H9 (cell line): ENCODE data around the gene HAGH. TPM values are rescaled to one million over a fixed set of nuclear protein-coding genes. Genes with fewer than 3 reads are reported as not detected.

Source experiments
- DNase-seq: peaks from one replicate; pipeline ENCODE4 v3.0.0-alpha.2; 2017
- H2AFZ ChIP-seq: one replicate; pipeline ENCODE4 v1.6.1; 2013; ENCODE audit warnings: mild to moderate bottlenecking, low read length, control low read depth, moderate library complexity
- H2AK5ac ChIP-seq: 2 replicates; pipeline ENCODE4 v1.6.1; 2013; ENCODE audit warnings: low read length, control low read depth, mixed read lengths; ENCODE audit not compliant: insufficient read length
- H2BK120ac ChIP-seq: one replicate; pipeline ENCODE4 v1.6.1; 2013; ENCODE audit warnings: low read depth, mild to moderate bottlenecking, low read length, control low read depth, inconsistent platforms; ENCODE audit not compliant: poor library complexity, severe bottlenecking
- H2BK12ac ChIP-seq: 2 replicates; pipeline ENCODE4 v1.6.1; 2013; ENCODE audit warnings: low read length, control low read depth, mixed read lengths, low read depth; ENCODE audit not compliant: insufficient read length
- H2BK15ac ChIP-seq: 2 replicates; pipeline ENCODE4 v1.6.1; 2013; ENCODE audit warnings: low read depth, low read length, control low read depth
- H2BK20ac ChIP-seq: one replicate; pipeline ENCODE4 v1.6.1; 2013; ENCODE audit warnings: low read depth, mild to moderate bottlenecking, low read length, control low read depth, inconsistent platforms; ENCODE audit not compliant: poor library complexity, severe bottlenecking
- H2BK5ac ChIP-seq: 2 replicates; pipeline ENCODE4 v1.6.1; 2013; ENCODE audit warnings: low read length, control low read depth, mixed read lengths; ENCODE audit not compliant: insufficient read length
- H3K14ac ChIP-seq: 2 replicates; pipeline ENCODE4 v1.6.1; 2013; ENCODE audit warnings: low read length, control low read depth; ENCODE audit not compliant: insufficient read depth
- H3K18ac ChIP-seq: 2 replicates; pipeline ENCODE4 v1.6.1; 2013; ENCODE audit warnings: low read depth, mild to moderate bottlenecking, mixed read lengths, low read length, control low read depth; ENCODE audit not compliant: insufficient read length
- H3K23ac ChIP-seq: 2 replicates; pipeline ENCODE4 v1.6.1; 2013; ENCODE audit warnings: low read length, control low read depth, mixed read lengths, low read depth; ENCODE audit not compliant: insufficient read length
- H3K23me2 ChIP-seq: 2 replicates; pipeline ENCODE4 v1.6.1; 2013; ENCODE audit warnings: low read depth, mild to moderate bottlenecking, mixed read lengths, low read length, control low read depth; ENCODE audit not compliant: insufficient read length, poor library complexity, severe bottlenecking
- H3K27ac ChIP-seq: 2 replicates; pipeline ENCODE4 v1.5.1; 2013; ENCODE audit warnings: low read length, control low read depth, mixed read lengths, low read depth; ENCODE audit not compliant: insufficient read length
- H3K27me3 ChIP-seq: 2 replicates; pipeline ENCODE4 v1.6.1; 2013; ENCODE audit warnings: low read length, control low read depth, inconsistent platforms; ENCODE audit not compliant: insufficient read depth
- H3K4ac ChIP-seq: 2 replicates; pipeline ENCODE4 v1.6.1; 2013; ENCODE audit warnings: low read depth, mild to moderate bottlenecking, control low read depth, inconsistent platforms, low read length, moderate library complexity
- H3K4me1 ChIP-seq: 2 replicates; pipeline ENCODE4 v1.6.1; 2013; ENCODE audit warnings: low read length, control low read depth, inconsistent platforms; ENCODE audit not compliant: insufficient read depth
- H3K4me2 ChIP-seq: 2 replicates; pipeline ENCODE4 v1.6.1; 2013; ENCODE audit warnings: low read length, control low read depth, mixed read lengths; ENCODE audit not compliant: insufficient read length, insufficient read depth
- H3K56ac ChIP-seq: 2 replicates; pipeline ENCODE4 v1.6.1; 2013; ENCODE audit warnings: low read depth, mild to moderate bottlenecking, mixed read lengths, low read length, control low read depth; ENCODE audit not compliant: insufficient read length
- H3K79me1 ChIP-seq: 2 replicates; pipeline ENCODE4 v1.6.1; 2013; ENCODE audit warnings: low read depth, mild to moderate bottlenecking, moderate library complexity, low read length, control low read depth, inconsistent platforms; ENCODE audit not compliant: insufficient read depth, poor library complexity, severe bottlenecking
- H3K79me2 ChIP-seq: 2 replicates; pipeline ENCODE4 v1.6.1; 2013; ENCODE audit warnings: low read length, control low read depth, inconsistent platforms; ENCODE audit not compliant: insufficient read depth
- H3K9ac ChIP-seq: 2 replicates; pipeline ENCODE4 v1.6.1; 2013; ENCODE audit warnings: low read length, control low read depth, mixed read lengths; ENCODE audit not compliant: insufficient read length; ENCODE audit errors: extremely low read depth
- H3K9me3 ChIP-seq: one replicate; pipeline ENCODE4 v1.6.1; 2013; ENCODE audit warnings: low read depth, low read length, inconsistent platforms; ENCODE audit not compliant: control insufficient read depth
- H3T11ph ChIP-seq: one replicate; pipeline ENCODE4 v1.6.1; 2013; ENCODE audit warnings: mild to moderate bottlenecking, low read length, control low read depth, inconsistent platforms
- H4K20me1 ChIP-seq: one replicate; pipeline ENCODE4 v1.6.1; 2013; ENCODE audit not compliant: control insufficient read depth, insufficient read length, insufficient read depth
- H4K5ac ChIP-seq: 2 replicates; pipeline ENCODE4 v1.6.1; 2013; ENCODE audit warnings: low read depth, mild to moderate bottlenecking, mixed read lengths, low read length, control low read depth; ENCODE audit not compliant: insufficient read length
- H4K8ac ChIP-seq: replicated peaks from 2 replicates; pipeline ENCODE4 v1.6.1; 2013; ENCODE audit warnings: low read length, control low read depth, mixed read lengths, low read depth; ENCODE audit not compliant: insufficient read length
- H4K91ac ChIP-seq: 2 replicates; pipeline ENCODE4 v1.6.1; 2013; ENCODE audit warnings: low read depth, mild to moderate bottlenecking, moderate library complexity, mixed read lengths, low read length, control low read depth; ENCODE audit not compliant: insufficient read length
- H3K27ac Mint-ChIP-seq, 3 experiments: 2 replicates in 2 of 3; 3 replicates in 1 of 3; pipeline ENCODE4 v1.8.0; 2020 to 2021; ENCODE audit warnings: mixed read lengths in 3 of 3, mild to moderate bottlenecking in 1 of 3, moderate library complexity in 1 of 3
- H3K27me3 Mint-ChIP-seq: 2 replicates; pipeline ENCODE4 v1.8.0; 2021; ENCODE audit warnings: low read depth, mild to moderate bottlenecking, moderate library complexity, mixed read lengths
- H3K36me3 Mint-ChIP-seq, 3 experiments: 2 replicates in 2 of 3; 3 replicates in 1 of 3; pipeline ENCODE4 v1.8.0; 2020 to 2021; ENCODE audit warnings: low read depth in 3 of 3, mixed read lengths in 3 of 3; ENCODE audit not compliant: insufficient read depth in 1 of 3
- H3K4me1 Mint-ChIP-seq, 2 experiments: 2 replicates each; pipeline ENCODE4 v1.8.0; 2020; ENCODE audit warnings: mixed read lengths in 2 of 2
- H3K4me3 Mint-ChIP-seq, 2 experiments: 2 replicates in 1 of 2; 3 replicates in 1 of 2; pipeline ENCODE4 v1.8.0; 2020 to 2021; ENCODE audit warnings: mild to moderate bottlenecking in 2 of 2, mixed read lengths in 2 of 2, moderate library complexity in 1 of 2
- H3K9me3 Mint-ChIP-seq, 2 experiments: 2 replicates in 1 of 2; 3 replicates in 1 of 2; pipeline ENCODE4 v1.8.0; 2020; ENCODE audit warnings: mild to moderate bottlenecking in 2 of 2, mixed read lengths in 2 of 2, moderate library complexity in 1 of 2
- CTCF ChIP-seq: fragments of 200-600 bp; sonication (generic); conservative IDR thresholded peaks from 3 replicates; pipeline ENCODE4 v1.8.0; 2021; ENCODE audit warnings: antibody characterized with exemption, mild to moderate bottlenecking
- WGBS: extraction: QIAGEN DNeasy Blood & Tissue Kit; methylation state at CpG from one replicate; pipeline ENCODE4 v1.1.7; 2013; ENCODE audit warnings: missing lambda C conversion rate, low lambda C conversion rate, mixed read lengths; ENCODE audit not compliant: insufficient read length; ENCODE audit errors: extremely low coverage; 5-methylcytosine and 5-hydroxymethylcytosine counted together
- total RNA-seq: library from RNA; stranded (reverse); gene quantifications from 2 replicates; pipeline ENCODE4 v1.2.1, GENCODE V29; 2021

Gene HAGH
- total RNA-seq, 1 experiment from 2014 or later = 30.0 TPM

GRCh38 chr16:1758923-1759322 lies 67.7 kb downstream of the HAGH start:
- H3K23ac ChIP-seq = no peak overlapping the region
- H4K5ac ChIP-seq = no peak overlapping the region
- no peaks in the 10 kb centered on the region for H3K79me1 ChIP-seq
- Mint-ChIP-seq H3K27me3 (no peaks in the 10 kb centered on the region), H3K4me1 (no peaks in the 10 kb centered on the region), H3K36me3 (peaks cover 5 to 18% (median 14%) of the 10 kb centered on the region in 3 experiments; a peak in 6 of 7 replicates), H3K4me3 (no peak overlapping the region), H3K9me3 (no peaks in the 10 kb centered on the region), H3K27ac (peak overlapping the region in 2 of 3 experiments; percentile 28 to 82; a peak in 1 of 7 replicates)
- no peak overlapping the region for H3K9ac ChIP-seq
- H2BK120ac ChIP-seq = no peak overlapping the region
- no peak overlapping the region for H3K14ac ChIP-seq
- no peaks in the 10 kb centered on the region for H3K27me3 ChIP-seq
- H3K27ac ChIP-seq = no peak overlapping the region
- no peak overlapping the region for H2AK5ac ChIP-seq
- no peak overlapping the region for H2AFZ ChIP-seq
- no peak overlapping the region for H3T11ph ChIP-seq
- no peak overlapping the region for H2BK5ac ChIP-seq
- H4K20me1 ChIP-seq = no peaks in the 10 kb centered on the region
- H2BK15ac ChIP-seq = no peak overlapping the region
- H4K91ac ChIP-seq = no peak overlapping the region
- no peak for TF ChIP-seq CTCF
- no peak overlapping the region for H3K4ac ChIP-seq
- H3K9me3 ChIP-seq = no peaks in the 10 kb centered on the region
- H2BK12ac ChIP-seq = no peak overlapping the region
- no peak overlapping the region for H4K8ac ChIP-seq
- no peak overlapping the region for H3K56ac ChIP-seq
- H3K79me2 ChIP-seq = no peaks in the 10 kb centered on the region
- no peaks in the 10 kb centered on the region for H3K4me1 ChIP-seq
- H3K18ac ChIP-seq = no peak overlapping the region
- H2BK20ac ChIP-seq = no peak overlapping the region
- no CpG with 5 or more reads among the region's 18 CpGs for WGBS
- H3K4me2 ChIP-seq = no peak overlapping the region
- DNase-seq = no peak
- peaks cover 2% of the 10 kb centered on the region for H3K23me2 ChIP-seq
